ENCODE data around the gene OR7A5. TPM values are rescaled to one million over a fixed set of nuclear protein-coding genes. Genes with fewer than 3 reads are reported as not detected.
"Not testable (repeated sequence)": the region's sequence is repeated elsewhere in the genome, so short reads cannot be mapped to it uniquely, and the experiment has no call there.

The OR7A5 gene
- total RNA-seq, 1 donor from 2014 or later = not detected

DNA sequence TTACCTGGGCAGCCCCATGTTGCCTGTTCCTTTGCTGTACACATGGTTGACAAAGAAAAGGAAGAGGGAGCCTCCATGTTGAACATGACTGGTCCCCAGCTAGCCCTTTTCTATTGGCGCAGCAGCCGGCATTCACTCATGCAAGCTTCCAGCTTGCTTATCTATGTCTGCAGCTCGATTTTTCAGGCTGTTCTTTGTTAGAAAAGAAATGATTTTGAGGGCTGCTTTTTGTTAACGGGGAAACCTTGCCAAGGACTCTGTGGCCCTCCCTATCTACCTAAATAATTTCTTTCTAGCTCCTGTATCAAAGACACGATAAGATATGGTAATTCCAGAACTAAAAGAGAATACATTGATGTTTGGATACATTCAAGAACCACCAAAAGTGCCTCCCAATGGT is 36.2 kb downstream of the OR7A5 start:
- TF ChIP-seq, protein P1, sequence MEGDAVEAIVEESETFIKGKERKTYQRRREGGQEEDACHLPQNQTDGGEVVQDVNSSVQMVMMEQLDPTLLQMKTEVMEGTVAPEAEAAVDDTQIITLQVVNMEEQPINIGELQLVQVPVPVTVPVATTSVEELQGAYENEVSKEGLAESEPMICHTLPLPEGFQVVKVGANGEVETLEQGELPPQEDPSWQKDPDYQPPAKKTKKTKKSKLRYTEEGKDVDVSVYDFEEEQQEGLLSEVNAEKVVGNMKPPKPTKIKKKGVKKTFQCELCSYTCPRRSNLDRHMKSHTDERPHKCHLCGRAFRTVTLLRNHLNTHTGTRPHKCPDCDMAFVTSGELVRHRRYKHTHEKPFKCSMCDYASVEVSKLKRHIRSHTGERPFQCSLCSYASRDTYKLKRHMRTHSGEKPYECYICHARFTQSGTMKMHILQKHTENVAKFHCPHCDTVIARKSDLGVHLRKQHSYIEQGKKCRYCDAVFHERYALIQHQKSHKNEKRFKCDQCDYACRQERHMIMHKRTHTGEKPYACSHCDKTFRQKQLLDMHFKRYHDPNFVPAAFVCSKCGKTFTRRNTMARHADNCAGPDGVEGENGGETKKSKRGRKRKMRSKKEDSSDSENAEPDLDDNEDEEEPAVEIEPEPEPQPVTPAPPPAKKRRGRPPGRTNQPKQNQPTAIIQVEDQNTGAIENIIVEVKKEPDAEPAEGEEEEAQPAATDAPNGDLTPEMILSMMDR (IDR thresholded peaks at IDR 0.05) = no peak
- Histone ChIP-seq H3K27me3 (no peaks in the 10 kb centered on the region), H3K4me1 (no peaks in the 10 kb centered on the region), H3K4me3 (no peak overlapping the region), H3K27ac (no peak overlapping the region), H3K36me3 (no peaks in the 10 kb centered on the region), H3K9me3 (no peaks in the 10 kb centered on the region)
- ATAC-seq (no peak), DNase-seq (no peak)
- intact Hi-C loops (cut with DNase I) = no loop called here

DNA sequence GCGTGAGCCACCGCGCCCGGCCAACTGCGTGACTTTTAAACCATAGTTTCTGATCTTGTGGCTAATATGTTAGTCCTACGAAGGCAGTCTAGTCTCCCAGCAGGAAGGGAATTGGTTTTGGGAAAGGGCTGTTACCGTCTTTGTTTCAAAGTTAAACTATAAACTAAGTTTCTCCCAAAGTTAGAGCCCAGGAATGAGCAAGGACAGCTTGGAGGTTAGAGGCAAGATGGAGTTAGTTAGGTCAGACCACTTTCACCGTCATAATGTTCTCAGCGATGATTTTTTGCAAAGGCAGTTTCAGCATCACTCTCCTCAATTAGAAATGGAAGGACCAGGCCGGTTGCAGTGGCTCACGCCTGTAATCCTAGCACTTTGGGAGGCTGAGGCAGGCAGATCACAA is 39.0 kb downstream of the OR7A5 start:
- Histone ChIP-seq H3K27ac (no peak overlapping the region), H3K4me3 (no peak overlapping the region), H3K9me3 (no peaks in the 10 kb centered on the region), H3K27me3 (no peaks in the 10 kb centered on the region), H3K4me1 (no peaks in the 10 kb centered on the region), H3K36me3 (no peaks in the 10 kb centered on the region)
- intact Hi-C loops (cut with DNase I) = no loop called here
- DNase-seq (no peak), ATAC-seq (no peak)
- TF ChIP-seq, protein P1 (IDR thresholded peaks at IDR 0.05) = no peak

DNA sequence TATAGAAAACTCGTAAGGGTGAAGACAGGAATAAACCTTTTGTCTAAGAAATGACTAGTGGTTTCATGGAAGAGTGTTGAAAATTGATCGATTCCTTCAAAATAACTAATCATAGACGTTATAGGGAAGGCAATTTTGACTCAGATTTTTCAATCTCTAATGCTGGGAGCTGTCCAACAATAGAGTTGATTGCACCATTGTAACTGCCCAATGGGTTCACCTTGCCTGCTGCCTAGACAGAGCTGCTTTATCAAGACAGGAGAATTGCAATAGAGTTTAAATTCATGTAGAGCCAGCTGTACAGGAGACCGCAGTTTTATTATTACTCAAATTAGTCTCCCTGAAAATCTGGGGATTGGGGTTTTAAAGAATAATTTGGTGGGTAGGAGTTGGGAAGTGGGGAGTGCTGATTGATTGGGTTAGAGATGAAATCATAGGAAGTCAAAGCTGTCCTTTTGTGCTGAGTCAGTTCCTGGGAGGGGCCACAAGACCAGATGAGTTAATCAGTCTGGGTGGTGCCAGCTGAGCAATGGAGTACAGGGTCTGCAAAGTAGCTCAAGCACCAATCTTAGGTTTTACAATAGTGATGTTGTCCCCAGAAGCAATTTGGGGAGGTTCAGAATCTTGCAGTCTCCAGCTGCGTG is 39.8 kb downstream of the OR7A5 start:
- intact Hi-C loops (cut with DNase I) = no loop called here
- no peak overlapping the region for H3K27ac ChIP-seq
- H3K4me3 ChIP-seq = no peak overlapping the region
- no peaks in the 10 kb centered on the region for H3K36me3 ChIP-seq
- no peaks in the 10 kb centered on the region for H3K4me1 ChIP-seq
- ATAC-seq = no peak
- no peaks in the 10 kb centered on the region for H3K27me3 ChIP-seq
- H3K9me3 ChIP-seq = no peaks in the 10 kb centered on the region
- TF ChIP-seq, protein P1 (IDR thresholded peaks at IDR 0.05) = no peak
- DNase-seq = no peak

DNA sequence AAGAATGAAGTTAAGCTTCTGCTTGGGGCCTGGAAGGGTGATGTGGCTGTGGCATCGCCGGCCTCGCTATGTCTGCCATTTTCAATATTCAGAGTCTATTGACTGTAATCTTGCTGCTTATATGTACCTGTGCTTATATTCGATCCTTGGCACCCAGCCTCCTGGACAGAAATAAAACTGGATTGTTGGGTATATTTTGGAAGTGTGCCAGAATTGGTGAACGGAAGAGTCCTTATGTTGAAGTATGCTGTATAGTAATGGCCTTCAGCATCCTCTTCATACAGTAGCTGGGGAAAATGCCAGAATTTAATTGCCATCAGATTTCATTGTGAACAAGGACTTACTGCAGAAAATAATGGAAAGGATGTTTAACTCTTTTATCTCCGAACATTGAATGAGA is 42.7 kb downstream of the OR7A5 start:
- intact Hi-C loops (cut with DNase I); ATAC-seq; H3K4me1 ChIP-seq; H3K9me3 ChIP-seq; H3K4me3 ChIP-seq; H3K27ac ChIP-seq; H3K36me3 ChIP-seq; DNase-seq; H3K27me3 ChIP-seq: not testable (repeated sequence)

DNA sequence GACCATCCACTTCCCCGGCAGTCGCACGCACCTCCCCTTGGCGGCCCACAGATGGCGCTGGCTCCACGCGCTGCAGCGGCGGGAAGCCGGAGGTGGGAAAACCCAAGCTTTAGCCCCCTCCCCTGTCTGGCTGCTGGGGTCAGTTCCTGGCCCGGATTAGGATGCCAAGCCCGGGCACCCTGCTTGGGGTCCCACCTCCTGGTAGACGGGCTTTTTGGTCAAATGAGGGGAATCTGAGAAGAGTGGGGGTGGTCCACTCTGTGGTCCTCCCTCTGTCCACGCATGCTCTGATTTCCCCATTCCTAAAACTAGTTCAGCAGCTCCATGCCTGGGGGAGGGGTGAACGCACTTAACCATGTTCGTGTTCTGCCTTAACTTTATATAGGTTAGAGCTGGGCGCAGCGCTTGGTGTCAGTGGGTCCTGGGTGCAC is 48.5 kb downstream of the OR7A5 start:
- TF ChIP-seq, protein P1 (IDR thresholded peaks at IDR 0.05) = peak; percentile 59
- H3K4me1 ChIP-seq = no peaks in the 10 kb centered on the region
- intact Hi-C loops (cut with DNase I) = no loop called here
- DNase-seq (no peak), ATAC-seq (peak; percentile 37)
- no peaks in the 10 kb centered on the region for H3K27me3 ChIP-seq
- no peak overlapping the region for H3K4me3 ChIP-seq
- no peak overlapping the region for H3K27ac ChIP-seq
- no peaks in the 10 kb centered on the region for H3K36me3 ChIP-seq
- H3K9me3 ChIP-seq = no peaks in the 10 kb centered on the region

DNA sequence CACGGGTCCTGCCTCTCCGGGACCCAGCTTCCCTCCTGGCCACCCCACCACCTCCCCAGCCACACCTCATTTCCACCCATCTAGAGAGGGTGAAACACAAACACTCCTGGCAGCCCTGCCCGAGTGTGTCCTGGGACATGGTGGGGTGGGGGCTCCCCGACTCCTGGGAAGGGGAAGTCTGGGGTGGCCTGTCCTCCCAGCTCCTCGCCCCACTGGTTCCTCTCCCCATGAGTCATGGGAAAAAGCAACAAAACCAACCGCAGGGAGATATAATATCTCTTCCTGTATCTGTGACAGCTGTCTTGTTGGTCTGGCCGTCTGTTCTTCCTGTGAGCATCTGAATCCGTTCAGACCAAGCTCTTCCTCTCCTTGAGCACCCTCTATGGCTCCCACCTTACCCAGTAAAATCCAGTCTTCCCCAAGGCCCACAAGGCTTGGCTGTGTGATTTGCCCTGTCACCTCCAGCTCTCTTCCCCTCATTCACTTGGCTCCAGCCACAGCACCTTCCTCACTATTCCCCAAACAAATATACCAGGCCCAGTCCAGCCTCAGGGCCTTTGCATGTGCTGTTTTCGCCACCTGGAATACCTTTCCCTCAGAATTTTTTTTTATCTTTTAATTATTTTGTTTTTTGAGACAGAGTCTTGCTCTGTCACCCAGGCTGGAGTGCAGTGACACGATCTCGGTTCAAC is 49.7 kb downstream of the OR7A5 start:
- H3K27me3 ChIP-seq; H3K4me3 ChIP-seq; H3K9me3 ChIP-seq; intact Hi-C loops (cut with DNase I); H3K4me1 ChIP-seq; H3K36me3 ChIP-seq: not testable (repeated sequence)
- ATAC-seq (peak; percentile 89), DNase-seq (peak; percentile 79)
- peak overlapping the region; percentile 30 for H3K27ac ChIP-seq

DNA sequence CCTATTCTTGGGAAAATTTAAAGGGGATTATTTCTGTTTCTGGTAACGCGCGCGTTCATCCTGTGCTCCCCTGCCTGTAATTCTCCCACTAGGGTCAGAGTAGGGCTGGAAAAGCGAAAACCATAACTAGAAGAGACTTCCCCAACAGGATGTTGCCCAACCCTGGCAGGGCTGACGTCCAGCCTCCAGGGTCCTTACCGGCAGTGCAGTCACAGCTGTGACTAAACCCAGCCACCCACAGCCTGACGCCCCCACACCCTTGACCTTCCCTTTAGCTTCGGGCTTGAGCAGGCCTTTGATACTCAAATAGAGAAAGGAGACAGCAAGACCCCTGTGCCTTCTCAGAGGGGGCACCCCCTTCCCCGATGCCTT is 50.3 kb downstream of the OR7A5 start:
- H3K36me3 ChIP-seq; H3K4me3 ChIP-seq; H3K9me3 ChIP-seq; H3K27me3 ChIP-seq; H3K4me1 ChIP-seq; intact Hi-C loops (cut with DNase I): not testable (repeated sequence)
- DNase-seq (peak; percentile 92), ATAC-seq (peak; percentile 92)
- peak overlapping the region; percentile 30 for H3K27ac ChIP-seq

DNA sequence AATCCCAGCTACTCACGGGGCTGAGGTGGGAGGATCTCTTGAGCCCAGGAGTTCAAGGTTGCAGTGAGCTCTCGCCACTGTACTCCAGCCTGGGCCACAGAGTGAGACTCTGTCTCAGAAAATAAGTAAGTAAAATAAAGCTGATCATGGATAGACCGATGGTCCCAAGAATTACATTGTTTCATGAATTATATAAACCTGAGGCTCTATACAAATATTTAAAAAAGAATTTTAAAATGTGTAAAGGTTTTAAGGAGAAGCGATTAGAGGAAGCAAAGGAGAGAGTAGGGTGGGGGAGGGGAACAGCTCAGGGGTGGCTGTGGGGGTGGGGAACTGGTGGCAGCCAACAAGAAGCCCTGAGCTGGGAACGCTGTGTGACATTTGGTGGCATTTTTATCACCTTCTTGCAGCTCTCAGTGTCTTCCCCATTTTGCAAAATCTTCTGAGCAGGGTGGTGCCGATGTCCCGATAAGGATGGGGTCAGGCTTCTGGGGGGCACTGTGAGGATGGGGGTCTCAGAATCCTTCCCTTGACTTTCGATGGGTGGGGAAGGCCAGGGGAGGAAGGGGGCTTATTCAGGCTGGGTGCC is 51.5 kb downstream of the OR7A5 start:
- H3K36me3 ChIP-seq; H3K9me3 ChIP-seq; H3K27me3 ChIP-seq; intact Hi-C loops (cut with DNase I); DNase-seq; H3K4me3 ChIP-seq; H3K4me1 ChIP-seq: not testable (repeated sequence)
- H3K27ac ChIP-seq = peak overlapping the region; percentile 6
- ATAC-seq = peak; percentile 54

Data from upper lobe of right lung (tissue), 1 donor.